Activated CD4-positive, alpha-beta T cell treated with anti-CD3 and anti-CD28 coated beads, Interleukin-2, amount 50 U/mL, for 1 hour (primary cell): Measurements from ENCODE around the gene MYO5B.

ENCODE experiments used
- DNase-seq: peaks from one replicate; pipeline ENCODE4 v3.0.0-alpha.2; 2020

The MYO5B gene

GRCh38 chr18:50061876-50062517 lies 132.9 kb downstream of the MYO5B start:
- DNase-seq: no peak

GRCh38 chr18:50060822-50061221 lies 134.1 kb downstream of the MYO5B start:
- no peak for DNase-seq

- no peak for DNase-seq
Observed at GRCh38 chr18:50058731-50059130, 136.2 kb downstream of the MYO5B start.

GRCh38 chr18:50057009-50057408 lies 137.9 kb downstream of the MYO5B start:
- no peak for DNase-seq

- DNase-seq: no peak
Observed at GRCh38 chr18:50056185-50056584, 138.8 kb downstream of the MYO5B start.

GRCh38 chr18:50055488-50055887 lies 139.5 kb downstream of the MYO5B start:
- no peak for DNase-seq

GRCh38 chr18:50053111-50053510 lies 141.8 kb downstream of the MYO5B start:
- DNase-seq: no peak

- no peak for DNase-seq
Observed at GRCh38 chr18:50051288-50051687, 143.7 kb downstream of the MYO5B start.

DNA sequence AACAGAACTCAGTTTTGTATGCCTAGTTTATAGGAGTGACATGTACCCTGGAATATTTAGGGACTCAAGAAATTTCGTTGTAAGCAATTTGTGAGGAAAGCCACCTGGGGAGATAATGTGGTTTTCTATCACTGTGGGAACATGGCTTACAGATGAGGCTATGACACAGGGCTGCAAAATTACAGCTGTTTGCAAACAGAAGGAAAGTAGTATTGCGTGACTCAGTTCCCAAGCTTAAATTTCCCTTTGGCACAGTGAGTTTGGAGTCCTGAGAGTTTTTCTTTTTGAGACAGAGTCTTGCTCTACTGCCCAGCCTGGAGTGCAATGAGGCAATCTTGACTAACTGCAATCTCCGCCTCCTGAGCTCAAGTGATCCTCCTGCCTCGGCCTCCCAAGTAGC lies 149.8 kb downstream of the MYO5B start:
- DNase-seq: no peak

DNA sequence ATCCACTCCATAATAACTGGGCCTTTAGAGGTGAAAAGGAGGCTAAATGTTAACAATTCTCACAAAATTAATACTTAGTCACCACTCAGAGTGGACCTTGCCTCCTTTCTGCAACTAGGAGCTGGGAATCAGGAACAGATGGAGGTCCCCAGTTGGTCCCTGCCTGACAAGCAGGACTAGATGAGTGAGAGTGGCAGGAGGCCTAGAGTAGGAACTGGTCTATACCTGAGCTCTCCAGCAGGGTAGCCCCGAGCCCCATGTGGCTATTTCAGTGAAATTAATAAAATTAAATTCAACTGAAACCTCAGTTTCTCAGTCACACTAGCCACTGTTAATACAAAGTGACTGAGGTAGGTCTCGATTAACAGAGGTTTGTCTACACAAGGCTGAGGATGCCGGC lies 150.5 kb downstream of the MYO5B start:
- no peak for DNase-seq

- DNase-seq: no peak
Observed at GRCh38 chr18:50042611-50043010, 152.3 kb downstream of the MYO5B start.

DNA sequence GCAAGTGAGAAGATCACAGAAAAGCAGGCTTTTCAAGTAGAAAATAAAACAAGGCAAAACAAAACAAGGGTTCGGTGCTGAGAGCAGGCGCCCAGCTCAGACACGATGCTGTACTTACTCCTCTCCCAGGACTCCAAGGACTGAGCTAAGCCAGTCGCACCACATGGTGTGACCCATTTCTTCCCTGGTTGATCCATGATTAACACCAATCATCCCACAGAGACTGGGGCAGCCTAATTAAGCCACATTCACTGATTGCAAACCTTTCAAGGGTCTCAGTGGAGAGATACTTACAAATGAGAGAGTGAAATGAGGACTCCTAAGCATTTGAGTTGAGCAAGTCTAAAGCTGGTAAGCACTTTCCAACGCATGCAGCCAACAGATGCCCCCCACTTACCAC lies 155.2 kb downstream of the MYO5B start:
- no peak for DNase-seq

- no peak for DNase-seq
Observed at GRCh38 chr18:50038448-50038847, 156.5 kb downstream of the MYO5B start.

- DNase-seq: no peak
Observed at GRCh38 chr18:50034029-50034428, 160.9 kb downstream of the MYO5B start.

DNA sequence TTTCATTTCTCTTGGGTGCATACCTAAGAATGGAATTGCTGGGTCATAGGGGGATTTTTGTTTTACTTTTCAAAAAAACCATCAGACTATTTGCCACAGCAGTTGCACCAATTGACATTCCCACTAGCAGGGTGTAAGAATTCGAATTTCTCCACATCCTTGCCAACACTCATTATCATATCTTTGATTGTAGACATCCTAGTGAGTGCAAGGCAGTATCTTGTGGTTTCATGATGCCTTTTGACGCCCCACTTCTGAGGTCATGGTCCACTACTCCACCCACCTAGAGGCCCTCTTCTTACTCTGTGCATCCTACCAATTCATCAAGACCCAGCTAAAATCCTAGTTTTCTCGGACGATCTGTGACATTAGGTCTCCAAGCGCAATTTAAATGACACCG lies 161.9 kb downstream of the MYO5B start:
- no peak for DNase-seq

DNA sequence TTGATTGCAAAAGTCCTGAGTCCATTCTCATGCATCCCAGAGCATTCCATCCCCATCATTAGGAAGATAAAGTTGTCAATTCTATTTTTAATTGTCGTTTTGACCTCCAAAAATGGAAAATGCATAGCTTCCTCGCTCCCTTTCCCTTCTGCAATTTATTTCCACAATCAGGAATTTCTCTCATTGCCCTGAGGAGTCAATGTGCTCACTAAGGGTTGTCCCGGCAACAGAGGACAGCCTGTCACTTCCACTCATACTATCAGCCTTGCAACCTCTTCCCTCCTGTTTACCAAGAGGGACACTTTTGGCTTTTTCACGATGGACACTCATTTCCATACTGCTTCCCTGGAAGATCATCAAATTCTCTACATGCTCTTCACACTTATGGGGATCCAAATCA lies 164.8 kb downstream of the MYO5B start:
- no peak for DNase-seq

DNA sequence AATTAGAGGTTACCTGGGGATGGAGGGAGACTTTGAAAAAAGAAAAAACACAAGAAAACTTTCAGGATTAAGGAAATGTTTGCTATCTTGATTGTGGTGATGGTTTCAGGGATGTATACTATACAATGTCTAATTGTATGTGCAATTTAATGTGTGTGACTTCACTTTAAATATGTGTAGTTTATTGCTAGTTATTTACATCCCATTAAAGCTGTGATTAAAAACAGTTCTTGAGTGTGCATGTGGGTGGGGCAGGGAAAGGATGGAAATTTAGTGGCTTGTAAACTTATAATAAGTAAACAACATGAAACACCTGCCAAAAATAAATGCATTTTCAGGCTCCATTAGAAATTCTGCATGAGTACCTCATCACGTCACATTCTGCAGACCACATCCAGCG lies 167.0 kb downstream of the MYO5B start:
- DNase-seq: no peak

DNA sequence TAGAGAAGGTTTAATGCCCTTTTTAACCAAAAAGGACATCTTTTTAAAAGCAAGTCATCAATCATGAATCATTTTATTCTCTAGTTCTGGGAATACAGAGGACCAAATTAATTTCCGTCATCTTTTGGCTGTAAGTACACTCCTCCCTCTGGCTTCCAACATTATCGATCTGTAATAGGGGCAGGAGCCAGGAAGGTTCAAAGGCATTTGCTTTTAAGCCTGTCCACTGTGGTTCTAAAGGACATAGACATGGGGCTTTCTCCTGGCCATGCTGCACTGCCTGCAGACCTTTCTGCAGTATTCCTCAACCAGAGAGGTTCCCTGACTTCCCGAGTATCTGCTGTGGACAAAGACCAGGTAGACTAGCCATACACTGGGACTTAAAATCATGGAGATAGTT lies 170.5 kb downstream of the MYO5B start:
- no peak for DNase-seq

GRCh38 chr18:50022985-50023384 lies 172.0 kb downstream of the MYO5B start:
- no peak for DNase-seq

GRCh38 chr18:50014606-50015005 lies 180.3 kb downstream of the MYO5B start:
- no peak for DNase-seq

GRCh38 chr18:50013363-50014138 lies 181.4 kb downstream of the MYO5B start:
- DNase-seq: no peak

DNA sequence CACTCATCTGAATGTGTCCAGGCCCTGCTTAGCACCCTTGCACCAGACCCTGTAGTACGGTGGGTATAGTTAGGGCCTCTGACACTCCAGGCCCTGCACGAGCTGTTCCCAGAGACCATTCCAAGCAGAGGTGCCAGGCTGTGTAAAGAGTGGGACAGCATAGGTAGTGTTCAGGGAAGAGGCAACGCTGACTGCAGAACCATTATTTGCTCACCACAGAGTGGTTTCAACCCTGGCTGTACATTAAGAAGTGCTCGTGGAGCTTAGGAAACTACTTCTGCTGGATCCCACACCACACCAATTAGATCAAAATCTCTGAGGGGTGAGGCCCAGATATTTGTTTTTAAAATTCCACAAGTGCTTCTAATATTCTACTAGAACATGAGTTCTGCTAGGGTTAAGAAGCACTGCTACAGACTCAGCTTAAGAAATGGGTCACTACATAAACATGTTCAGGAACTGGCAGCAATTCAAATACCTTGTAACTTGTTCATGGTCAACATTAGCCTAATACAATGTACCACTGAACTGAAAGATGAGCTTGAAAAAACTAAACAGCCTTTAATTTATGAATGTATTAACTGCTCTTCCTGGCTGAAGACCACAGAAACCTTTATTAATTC lies 183.0 kb downstream of the MYO5B start:
- DNase-seq: no peak

- DNase-seq: peak; percentile 21
Observed at GRCh38 chr18:50009773-50010335, 185.1 kb downstream of the MYO5B start.

- DNase-seq: no peak
Observed at GRCh38 chr18:50008306-50008705, 186.6 kb downstream of the MYO5B start.
